MCF 10A (cell line): ENCODE measurements around the gene VSIG8. TPM values are rescaled to one million over a fixed set of nuclear protein-coding genes. Genes with fewer than 3 reads are reported as not detected.

Experiments used
- BruUV-seq: library from RNA; stranded (reverse); fragments of 400-500 nt; replicated peaks from 2 replicates; lab custom pipeline; 2021; lab: Mats Ljungman, UMichigan
- CTCF ChIA-PET: fragments of 300-600 bp; sonication (Branson Sonifier 250); formaldehyde crosslinking; extraction: SDS; loops from one replicate; lab custom pipeline; 2021; ENCODE audit warnings: antibody characterized with exemption, inconsistent platforms; lab: Yijun Ruan, JAX
- POLR2A ChIA-PET: fragments of 300-600, 350-650 bp; sonication (Branson Sonifier 250); formaldehyde crosslinking; extraction: SDS; loops from one replicate; lab custom pipeline; 2020; ENCODE audit warnings: antibody characterized with exemption, inconsistent platforms; lab: Yijun Ruan, JAX
- DNase-seq: peaks from one replicate; pipeline ENCODE4 v3.0.0-alpha.2; 2018; ENCODE audit not compliant: unreplicated experiment
- H3K27ac Mint-ChIP-seq: one replicate; pipeline ENCODE4 v1.8.0; 2022; ENCODE audit warnings: mild to moderate bottlenecking, low read depth, mixed read lengths; ENCODE audit not compliant: unreplicated experiment
- H3K27me3 Mint-ChIP-seq: one replicate; pipeline ENCODE4 v1.8.0; 2022; ENCODE audit warnings: mixed read lengths; ENCODE audit not compliant: insufficient read depth, unreplicated experiment
- H3K36me3 Mint-ChIP-seq: one replicate; pipeline ENCODE4 v1.8.0; 2022; ENCODE audit warnings: mild to moderate bottlenecking, moderate library complexity, mixed read lengths; ENCODE audit not compliant: insufficient read depth, unreplicated experiment
- H3K4me1 Mint-ChIP-seq: one replicate; pipeline ENCODE4 v1.8.0; 2022; ENCODE audit warnings: mixed read lengths; ENCODE audit not compliant: insufficient read depth, unreplicated experiment
- H3K4me3 Mint-ChIP-seq: one replicate; pipeline ENCODE4 v1.8.0; 2022; ENCODE audit warnings: mild to moderate bottlenecking, moderate library complexity, mixed read lengths; ENCODE audit not compliant: unreplicated experiment
- H3K9me3 Mint-ChIP-seq: one replicate; pipeline ENCODE4 v1.8.0; 2022; ENCODE audit warnings: mixed read lengths; ENCODE audit not compliant: unreplicated experiment
- intact Hi-C: fragments of 100-400 bp; cut with micrococcal nuclease; formaldehyde crosslinking; loops from 2 replicates; pipeline ENCODE4 v1.14.1; 2022
- total RNA-seq: library from RNA; stranded (reverse); gene quantifications from 2 replicates; pipeline ENCODE4 v1.2.3, GENCODE V29; 2022
- TF ChIP-seq, protein P1 (sequence below): fragments of 200-600 bp; IDR thresholded peaks from one replicate; pipeline ENCODE4 v1.8.0; 2022; ENCODE audit warnings: antibody characterized with exemption, mild to moderate bottlenecking; ENCODE audit not compliant: unreplicated experiment

Gene VSIG8
- total RNA-seq, 1 experiment from 2014 or later = not detected

DNA sequence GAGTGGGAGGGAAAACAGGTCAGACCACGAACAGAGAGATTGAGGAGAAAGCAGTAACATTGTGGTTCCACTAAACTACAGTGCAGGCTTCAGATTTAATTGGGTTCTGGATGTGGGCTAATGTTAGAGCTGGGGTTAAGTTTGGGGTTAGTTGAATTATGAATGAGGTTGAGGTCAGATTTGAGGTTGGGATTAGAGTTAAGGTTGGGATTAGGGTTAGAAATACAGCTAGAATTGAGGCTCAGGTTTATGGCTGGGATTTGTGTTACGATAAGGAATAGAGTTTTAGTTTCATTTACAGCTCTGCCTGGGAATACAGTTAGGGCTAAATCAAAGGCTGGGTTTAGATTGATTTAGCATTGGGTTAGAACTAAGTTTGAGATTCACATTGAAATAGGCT lies 1.8 kb upstream of the VSIG8 start:
- Mint-ChIP-seq H3K4me1 (peaks cover 38% of the 10 kb centered on the region), H3K36me3 (no peaks in the 10 kb centered on the region), H3K27me3 (no peaks in the 10 kb centered on the region), H3K9me3 (no peaks in the 10 kb centered on the region), H3K4me3 (no peak overlapping the region), H3K27ac (no peak overlapping the region)
- intact Hi-C loops = no loop called here
- no peak for DNase-seq
- BruUV-seq = no TSS peak
- POLR2A ChIA-PET = interaction anchor here (0.8 to 9.6 kb wide), 2 partner anchors 10 to 18 kb away, joined by 3 to 80 read pairs; no protein-coding TSS in a partner anchor
- CTCF ChIA-PET = interaction anchor here (1.1 to 10.4 kb wide), 2 partner anchors 27 to 65 kb away, joined by 4 to 146 read pairs; no protein-coding TSS in a partner anchor
- TF ChIP-seq, protein P1, sequence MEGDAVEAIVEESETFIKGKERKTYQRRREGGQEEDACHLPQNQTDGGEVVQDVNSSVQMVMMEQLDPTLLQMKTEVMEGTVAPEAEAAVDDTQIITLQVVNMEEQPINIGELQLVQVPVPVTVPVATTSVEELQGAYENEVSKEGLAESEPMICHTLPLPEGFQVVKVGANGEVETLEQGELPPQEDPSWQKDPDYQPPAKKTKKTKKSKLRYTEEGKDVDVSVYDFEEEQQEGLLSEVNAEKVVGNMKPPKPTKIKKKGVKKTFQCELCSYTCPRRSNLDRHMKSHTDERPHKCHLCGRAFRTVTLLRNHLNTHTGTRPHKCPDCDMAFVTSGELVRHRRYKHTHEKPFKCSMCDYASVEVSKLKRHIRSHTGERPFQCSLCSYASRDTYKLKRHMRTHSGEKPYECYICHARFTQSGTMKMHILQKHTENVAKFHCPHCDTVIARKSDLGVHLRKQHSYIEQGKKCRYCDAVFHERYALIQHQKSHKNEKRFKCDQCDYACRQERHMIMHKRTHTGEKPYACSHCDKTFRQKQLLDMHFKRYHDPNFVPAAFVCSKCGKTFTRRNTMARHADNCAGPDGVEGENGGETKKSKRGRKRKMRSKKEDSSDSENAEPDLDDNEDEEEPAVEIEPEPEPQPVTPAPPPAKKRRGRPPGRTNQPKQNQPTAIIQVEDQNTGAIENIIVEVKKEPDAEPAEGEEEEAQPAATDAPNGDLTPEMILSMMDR = no peak

DNA sequence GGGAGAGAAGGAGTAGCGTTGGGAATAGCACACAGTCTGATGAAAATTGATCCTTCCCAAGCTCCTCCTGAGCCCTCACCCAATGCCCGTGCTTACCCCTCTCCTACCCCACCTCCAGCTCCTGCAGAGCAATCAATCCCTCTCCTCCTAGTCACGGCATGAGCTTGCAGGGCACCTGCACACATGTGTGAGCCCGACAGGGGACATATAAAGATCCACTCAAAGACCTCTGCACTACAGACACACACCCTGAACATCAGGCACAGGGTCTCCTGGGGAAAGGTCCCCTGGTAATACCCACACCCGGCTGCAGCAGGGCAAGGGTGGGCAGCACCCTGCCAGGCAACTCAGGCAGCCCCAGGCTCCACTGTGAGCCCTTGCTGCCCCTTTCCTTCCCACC lies 426 bp downstream of the VSIG8 start:
- TF ChIP-seq, protein P1 = no peak
- Mint-ChIP-seq H3K27ac (no peak overlapping the region), H3K4me1 (peaks cover 17% of the 10 kb centered on the region), H3K9me3 (no peaks in the 10 kb centered on the region), H3K4me3 (no peak overlapping the region), H3K27me3 (no peaks in the 10 kb centered on the region), H3K36me3 (no peaks in the 10 kb centered on the region)
- no TSS peak for BruUV-seq
- ChIA-PET POLR2A (no interaction called here), CTCF (interaction anchor here (0.6 to 4.8 kb wide), 4 partner anchors 29 to 144 kb away, joined by 3 to 30 read pairs (median 12); no protein-coding TSS in a partner anchor)
- intact Hi-C loops = no loop called here
- DNase-seq = no peak

DNA sequence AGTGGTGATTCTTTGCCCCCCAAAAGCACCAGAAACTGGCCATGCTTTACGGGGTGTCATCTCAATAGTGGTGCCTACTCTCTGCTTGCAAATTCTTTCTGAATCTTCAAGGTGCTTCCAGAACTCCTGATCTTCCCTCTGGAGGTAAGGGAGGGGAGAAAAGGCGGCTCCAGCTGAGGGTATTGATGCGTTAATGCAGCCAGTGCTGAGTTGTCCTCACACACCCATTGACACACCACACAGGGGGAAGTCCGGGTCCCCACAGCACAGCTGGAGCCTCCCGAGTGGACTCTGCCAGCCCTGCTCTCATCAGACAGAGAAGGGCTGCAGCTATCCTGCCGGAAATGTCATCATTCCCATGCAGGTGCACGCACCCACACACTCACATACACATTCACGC lies 1.2 kb downstream of the VSIG8 start:
- Mint-ChIP-seq H3K27ac (no peak overlapping the region), H3K27me3 (no peaks in the 10 kb centered on the region), H3K4me1 (peaks cover 9% of the 10 kb centered on the region), H3K9me3 (no peaks in the 10 kb centered on the region), H3K4me3 (no peak overlapping the region), H3K36me3 (no peaks in the 10 kb centered on the region)
- ChIA-PET CTCF (interaction anchor here (3.0 to 4.8 kb wide), 2 partner anchors 30 to 63 kb away, joined by 19 to 30 read pairs; no protein-coding TSS in a partner anchor), POLR2A (no interaction called here)
- TF ChIP-seq, protein P1 = no peak
- intact Hi-C loops = no loop called here
- DNase-seq = no peak
- BruUV-seq = no TSS peak

DNA sequence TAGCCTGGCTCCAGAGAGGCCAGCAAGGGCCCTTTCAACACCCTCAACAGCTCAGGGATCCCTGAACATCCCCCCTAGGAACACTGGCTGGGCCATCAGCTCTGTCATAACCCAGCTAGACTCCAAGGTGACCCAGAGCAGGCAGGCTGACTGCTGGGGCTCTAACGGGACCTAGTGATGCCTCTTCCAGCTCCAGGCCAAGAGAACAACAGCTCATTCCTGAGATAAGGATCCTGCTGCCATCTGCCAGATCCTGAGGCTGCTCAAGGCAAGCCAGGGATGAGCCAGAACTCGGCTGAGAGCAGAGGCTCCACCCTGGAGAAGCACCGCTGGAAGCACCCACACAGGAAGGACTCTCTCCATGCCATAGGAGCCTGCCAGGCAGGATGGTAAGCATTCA lies 2.0 kb downstream of the VSIG8 start:
- ChIA-PET POLR2A (interaction anchor here (0.6 to 1.0 kb wide), 2 partner anchors 9 to 718 kb away, joined by 3 to 4 read pairs; no protein-coding TSS in a partner anchor), CTCF (interaction anchor here (0.9 to 4.8 kb wide), 3 partner anchors 19 to 62 kb away, joined by 3 to 30 read pairs (median 19); no protein-coding TSS in a partner anchor)
- Mint-ChIP-seq H3K27ac (no peak overlapping the region), H3K9me3 (no peaks in the 10 kb centered on the region), H3K27me3 (no peaks in the 10 kb centered on the region), H3K4me1 (peaks cover 6% of the 10 kb centered on the region), H3K36me3 (no peaks in the 10 kb centered on the region), H3K4me3 (no peak overlapping the region)
- no TSS peak for BruUV-seq
- no peak for DNase-seq
- intact Hi-C loops = no loop called here
- TF ChIP-seq, protein P1 = no peak
